ENCODE results near the gene ROBO1. TPM values are rescaled to one million over a fixed set of nuclear protein-coding genes. Genes with fewer than 3 reads are reported as not detected.
"Not testable (repeated sequence)": the region's sequence is repeated elsewhere in the genome, so short reads cannot be mapped to it uniquely, and the experiment has no call there.

ROBO1 gene
- total RNA-seq, 1 experiment from 2014 or later, result 22.9 TPM

DNA sequence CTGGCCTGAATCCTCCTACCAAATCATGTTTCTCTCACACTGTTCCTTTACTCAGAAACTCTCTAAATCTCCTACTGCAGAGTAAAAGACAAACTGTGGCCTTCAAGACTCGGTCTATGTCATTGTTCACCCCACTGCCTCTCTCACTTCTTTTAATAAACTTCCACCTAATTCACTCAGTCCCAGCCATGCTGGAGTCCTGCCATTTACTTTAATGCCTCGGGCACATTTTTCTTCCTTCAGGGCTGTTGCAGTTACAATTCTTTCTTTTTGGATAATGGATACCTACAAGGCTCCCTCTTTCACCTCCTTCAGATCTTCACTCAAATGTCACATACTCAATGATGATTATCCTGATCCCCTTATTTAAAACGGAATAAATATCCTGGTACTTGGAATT lies 955.6 kb downstream of the ROBO1 start:
- DNase-seq (ENCODE audit: low read depth), result no peak

DNA sequence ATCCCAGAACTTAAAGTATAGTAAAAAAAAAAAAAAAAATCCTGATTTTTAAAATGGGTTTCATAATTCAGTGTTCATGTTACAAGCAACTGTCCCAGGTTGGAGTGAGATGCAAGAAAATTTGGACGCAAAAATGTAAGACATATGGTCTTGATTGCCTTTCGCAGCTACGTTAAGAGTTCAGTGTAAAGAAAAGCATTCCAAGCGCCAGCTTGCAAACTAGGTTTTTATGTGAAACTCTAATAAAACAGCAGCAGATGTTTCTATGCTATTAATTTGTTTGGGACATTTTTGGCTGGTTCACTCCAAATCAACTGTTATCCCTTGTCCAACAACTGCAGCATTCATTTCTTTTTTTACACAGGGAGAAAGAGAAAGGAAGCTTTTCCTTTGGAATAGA lies 957.8 kb downstream of the ROBO1 start:
- no peak for DNase-seq (ENCODE audit: low read depth)

DNA sequence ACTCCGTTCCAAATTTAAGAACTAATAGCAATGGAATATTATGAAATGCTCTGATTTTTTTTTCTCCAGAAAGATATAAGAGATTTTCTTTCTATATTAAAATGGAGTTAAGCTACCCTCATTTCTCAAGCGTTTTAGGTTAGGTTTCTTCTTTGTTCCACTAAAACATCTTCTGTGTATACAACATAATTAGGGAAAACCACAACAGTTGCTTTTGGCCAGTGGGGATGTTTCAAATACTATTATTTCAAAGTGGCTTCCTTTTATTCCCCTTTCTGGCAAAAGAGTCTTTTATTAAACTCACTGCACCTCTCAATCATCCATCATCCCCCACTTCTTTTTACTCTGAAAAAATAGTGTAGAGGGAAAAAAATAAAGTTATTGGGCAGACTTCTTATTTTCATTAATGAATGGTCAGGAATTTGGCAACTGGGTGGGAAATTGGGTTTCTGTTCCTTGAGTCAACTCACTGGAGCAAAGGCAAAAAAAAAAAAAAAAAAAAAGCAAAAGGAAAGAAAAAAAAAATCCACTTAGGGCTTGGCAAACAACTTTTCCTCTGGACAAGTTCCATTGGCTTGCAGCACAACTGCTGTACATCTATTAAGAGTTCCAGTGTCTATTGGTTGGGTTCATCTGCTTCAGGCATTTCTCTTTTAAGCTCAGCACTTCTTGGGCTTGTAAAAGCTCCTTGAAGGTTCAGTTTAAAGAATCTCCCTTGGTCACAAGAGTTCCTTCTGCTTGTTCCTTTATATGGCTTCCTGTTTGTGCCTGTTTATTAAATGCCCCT lies 963.4 kb downstream of the ROBO1 start:
- peak; percentile 50 for DNase-seq (ENCODE audit: low read depth)

DNA sequence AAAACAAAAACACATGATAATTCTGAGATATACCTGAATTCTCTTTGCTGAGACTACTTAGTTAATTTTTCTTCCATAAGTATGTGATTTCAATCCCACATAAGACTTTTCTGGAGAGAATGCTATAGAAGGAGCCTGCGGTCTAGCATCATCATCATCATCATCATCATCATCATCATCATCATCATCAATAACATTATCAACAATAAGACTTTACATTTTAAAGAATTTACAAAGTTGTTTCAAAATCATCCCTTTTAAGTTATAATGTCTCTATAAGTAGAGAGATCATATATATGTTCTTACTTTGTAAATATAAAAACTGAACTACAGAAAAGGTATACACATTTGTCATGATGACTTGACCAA lies 965.3 kb downstream of the ROBO1 start:
- no peak for DNase-seq (ENCODE audit: low read depth)

DNA sequence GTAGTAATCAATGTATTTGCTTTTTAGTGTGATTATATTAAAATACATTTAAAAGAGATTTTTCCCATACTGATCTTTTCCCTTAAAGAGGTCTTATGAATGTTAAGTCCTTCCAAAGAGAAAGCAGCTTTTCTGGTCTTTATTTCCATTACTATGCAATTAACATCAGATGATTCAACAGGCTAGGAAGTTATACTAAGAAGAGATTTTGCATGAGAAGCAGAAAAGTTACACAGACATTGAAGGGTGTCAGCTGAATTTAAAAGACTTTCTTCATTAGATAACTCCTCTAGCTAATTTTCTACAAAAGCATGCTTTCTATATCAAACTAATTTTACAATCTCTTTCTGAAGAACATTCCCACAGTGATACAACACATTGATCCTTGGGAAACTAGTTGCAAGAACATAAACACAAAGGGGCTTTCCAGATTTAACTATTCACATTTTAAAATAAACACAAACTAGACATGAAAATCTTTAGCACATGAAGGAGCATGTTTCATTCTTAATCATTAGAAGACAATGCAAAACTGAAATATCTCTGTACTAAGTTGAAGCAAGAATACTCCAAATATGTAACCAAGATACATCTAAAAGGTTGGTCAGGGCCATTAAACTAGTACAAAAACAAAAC lies 965.8 kb downstream of the ROBO1 start:
- no peak for DNase-seq (ENCODE audit: low read depth)

DNA sequence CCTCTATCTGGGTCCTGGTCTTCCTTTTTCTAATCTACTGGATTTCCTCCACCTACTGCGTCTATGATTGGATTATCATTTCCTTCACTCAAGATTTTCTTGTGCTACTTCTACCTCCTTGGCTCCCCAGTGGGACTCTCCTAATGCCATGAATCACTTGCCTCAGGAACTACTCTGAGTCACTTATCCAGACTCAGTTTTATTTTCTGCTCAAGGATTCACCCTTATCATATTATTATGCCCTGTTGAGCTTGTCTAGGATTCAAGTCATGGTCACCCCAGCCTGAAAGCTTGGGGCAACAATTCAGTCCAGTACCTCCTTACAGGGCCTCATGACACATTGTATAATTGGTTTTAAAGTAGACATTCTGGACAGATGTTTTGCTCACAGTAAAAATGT lies 968.1 kb downstream of the ROBO1 start:
- DNase-seq (ENCODE audit: low read depth), result no peak

DNA sequence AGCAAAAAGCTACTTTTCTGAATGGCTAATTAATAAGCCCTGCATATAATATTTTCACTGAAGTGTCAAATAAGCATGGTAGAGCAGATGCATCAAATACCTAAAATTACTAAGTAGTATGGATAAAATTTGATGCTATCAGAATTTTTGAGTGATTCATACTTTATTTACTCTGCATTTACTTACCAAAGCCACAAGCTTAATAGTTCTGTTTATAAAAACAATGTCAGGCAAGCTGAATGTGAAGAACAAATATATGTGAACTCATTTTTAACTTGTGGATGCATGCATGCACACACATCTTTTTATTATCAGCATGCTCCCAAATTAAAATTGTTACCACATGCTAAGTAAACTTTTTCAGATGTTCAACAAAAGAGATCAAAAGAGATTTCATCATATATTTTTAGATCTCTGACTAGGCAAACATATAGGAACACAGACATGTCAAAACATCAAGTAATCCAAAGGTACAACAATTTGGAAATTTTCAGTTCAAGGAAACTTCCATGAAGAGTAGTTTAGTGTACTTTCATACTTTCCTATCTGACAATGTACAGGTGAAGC lies 969.4 kb downstream of the ROBO1 start:
- DNase-seq (ENCODE audit: low read depth), result no peak

DNA sequence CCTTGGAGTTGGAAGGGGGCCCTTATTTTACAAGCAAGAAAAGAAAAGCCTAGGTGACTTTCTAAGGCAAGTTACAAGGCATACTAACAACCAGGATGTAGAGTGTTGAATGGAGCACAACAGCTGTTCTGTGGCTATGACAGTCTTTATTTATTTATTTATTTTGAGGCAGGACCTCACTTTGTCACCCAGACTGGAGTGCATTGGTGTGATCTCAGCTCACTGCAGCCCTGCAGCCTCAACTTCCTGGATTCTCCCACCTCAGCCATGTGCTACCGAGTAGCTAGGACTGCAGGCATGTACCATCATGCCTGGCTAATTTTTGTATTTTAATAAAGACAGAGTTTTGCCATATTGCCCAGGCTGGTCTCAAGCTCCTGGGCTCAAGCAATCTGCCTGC lies 973.4 kb downstream of the ROBO1 start:
- DNase-seq (ENCODE audit: low read depth), result peak; percentile 71

DNA sequence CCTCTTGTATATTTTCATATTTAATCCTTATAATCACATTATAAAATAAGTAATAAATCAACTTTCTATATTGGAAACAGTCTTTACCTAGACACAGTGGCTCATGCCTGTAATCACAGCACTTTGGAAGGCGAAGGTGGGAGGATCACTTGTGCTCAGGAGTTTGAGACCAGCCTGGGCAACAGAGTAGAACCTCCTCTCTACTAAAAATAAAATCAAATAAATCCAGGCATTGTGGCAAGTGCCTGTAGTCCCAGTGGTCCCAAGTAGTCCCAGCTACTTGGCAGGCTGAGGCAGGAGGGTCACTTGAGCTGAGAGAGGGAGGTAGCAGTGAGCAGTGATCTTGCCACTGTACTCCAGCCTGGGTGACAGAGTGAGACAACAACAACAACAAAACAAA lies 975.1 kb downstream of the ROBO1 start:
- DNase-seq (ENCODE audit: low read depth), result no peak

DNA sequence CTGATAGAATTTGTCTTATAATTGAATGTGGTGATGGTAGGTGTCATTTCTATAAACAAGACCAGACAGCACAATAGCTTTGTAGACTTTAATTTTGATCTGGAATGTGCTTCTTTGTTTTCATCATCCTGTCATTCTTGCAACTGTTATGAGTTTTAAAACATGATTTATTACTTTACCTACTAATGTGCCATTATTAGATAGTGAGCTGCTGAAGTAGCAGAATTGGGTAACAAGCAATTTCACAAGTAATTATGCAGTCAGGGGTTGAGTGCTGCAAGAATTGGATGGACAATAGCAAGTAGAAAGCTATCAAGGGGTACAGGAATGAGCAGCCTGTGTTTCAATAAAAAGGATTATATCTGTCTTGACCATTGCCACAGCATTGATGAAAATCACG lies 975.6 kb downstream of the ROBO1 start:
- no peak for DNase-seq (ENCODE audit: low read depth)

DNA sequence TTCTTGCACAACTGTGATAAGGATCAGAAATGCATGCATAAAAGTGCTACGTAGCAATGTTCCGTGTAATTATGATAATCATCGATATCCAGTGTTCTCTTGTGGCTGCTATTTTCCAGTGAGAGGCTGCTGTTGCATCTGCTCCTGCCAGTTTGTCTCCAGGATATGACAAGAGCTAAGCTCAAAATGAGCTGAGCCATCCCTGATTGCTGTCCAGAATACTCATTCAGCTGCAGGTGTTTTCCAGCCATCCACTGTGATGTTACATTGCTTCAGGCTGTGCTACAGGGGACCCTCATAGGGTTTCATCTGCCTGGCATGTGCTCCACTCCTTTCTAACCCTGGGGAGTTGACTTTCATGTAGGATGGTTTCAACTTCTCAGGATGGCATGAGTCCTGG lies 976.0 kb downstream of the ROBO1 start:
- peak; percentile 27 for DNase-seq (ENCODE audit: low read depth)

DNA sequence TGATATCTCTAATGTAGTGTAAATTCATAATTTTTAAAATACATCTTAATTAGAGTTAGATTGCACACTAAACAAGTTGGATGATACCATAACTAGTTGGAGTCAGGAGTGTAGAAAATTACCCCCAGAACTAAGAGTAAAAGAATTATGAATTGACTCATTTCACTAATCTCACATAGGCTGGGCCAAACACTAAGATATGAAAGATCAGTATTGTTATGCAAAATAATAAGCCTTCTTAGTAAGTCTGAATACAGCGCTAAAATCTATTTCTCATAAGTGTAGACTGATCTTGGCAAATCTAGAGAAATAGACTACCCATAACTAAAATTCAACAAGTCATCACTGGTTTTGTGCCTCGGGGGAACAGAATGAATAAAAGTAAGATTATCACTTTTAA lies 979.0 kb downstream of the ROBO1 start:
- no peak for DNase-seq (ENCODE audit: low read depth)

DNA sequence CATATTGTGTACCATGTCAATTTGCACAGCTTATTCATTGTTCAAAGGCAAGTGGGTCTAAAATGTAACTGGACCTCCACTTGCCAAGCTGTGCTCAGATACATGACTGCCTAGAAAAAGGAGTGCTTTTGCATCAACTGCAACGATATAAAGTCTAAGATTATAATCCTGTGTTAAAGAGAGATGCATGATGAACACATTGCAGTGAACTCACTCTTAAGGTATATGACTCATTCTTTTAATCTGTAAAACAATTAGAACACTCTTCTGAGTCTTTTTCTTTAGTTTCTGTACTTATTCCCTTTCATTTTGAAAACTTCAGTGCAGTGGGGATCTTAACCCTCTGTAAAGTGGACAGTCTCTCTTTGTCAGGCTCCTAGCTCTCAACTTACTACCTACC lies 982.8 kb downstream of the ROBO1 start:
- no peak for DNase-seq (ENCODE audit: low read depth)

DNA sequence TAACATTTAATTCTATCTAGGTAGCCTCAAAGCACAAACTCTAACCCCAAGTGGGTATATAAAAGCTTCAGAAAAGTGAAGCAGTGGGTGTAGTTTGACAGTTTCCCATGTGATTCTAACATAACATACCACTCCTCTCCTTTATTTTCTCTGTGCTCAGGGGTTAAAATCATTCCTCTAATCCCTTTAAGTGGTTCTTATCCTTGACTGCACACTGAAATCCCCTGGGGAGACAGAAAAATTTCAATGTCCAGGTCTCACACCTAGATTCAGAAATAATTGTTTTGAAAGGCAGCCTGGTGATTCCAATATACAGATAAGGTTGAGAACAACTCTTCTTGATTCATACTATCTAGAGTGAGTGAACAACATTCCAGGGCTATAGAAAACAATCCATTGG lies 986.4 kb downstream of the ROBO1 start:
- DNase-seq (ENCODE audit: low read depth), result no peak

DNA sequence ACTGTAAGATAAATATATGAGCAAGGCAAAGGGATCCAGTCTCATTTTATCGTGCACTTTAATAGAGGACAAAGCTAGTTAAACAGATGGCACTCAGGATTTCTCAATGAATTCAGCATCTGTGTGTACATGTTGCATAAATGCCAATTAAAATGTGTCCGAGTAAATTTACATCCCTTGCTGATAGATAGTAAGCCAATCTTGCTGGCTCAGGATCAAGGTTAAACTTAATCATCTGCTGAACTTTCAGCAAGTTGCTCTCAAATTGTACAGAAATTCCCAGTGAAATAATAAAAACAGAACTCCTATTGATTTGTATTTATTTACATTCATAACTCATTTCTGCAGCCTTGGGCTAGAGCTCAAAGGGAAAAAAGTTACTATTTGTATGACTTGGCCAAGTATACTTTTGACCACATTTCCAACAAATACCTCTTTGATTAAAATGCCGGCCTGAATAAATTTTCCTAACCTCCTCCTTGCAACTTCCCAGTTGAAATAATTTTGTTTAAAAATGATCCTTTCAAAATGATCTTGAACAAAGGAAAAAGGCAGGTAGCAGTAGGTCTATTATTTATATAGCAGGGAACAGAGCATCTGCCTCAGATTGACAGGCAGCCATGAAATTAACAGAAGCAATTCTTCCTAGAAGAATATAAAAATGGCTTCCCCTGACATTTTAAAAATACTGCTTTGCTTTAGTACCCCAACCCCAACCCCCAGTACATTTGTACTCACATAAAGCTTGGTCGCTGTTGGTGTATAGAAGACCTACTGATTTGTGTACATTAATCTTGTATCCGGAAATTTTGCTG lies 1001.9 kb downstream of the ROBO1 start:
- DNase-seq (ENCODE audit: low read depth), result no peak

DNA sequence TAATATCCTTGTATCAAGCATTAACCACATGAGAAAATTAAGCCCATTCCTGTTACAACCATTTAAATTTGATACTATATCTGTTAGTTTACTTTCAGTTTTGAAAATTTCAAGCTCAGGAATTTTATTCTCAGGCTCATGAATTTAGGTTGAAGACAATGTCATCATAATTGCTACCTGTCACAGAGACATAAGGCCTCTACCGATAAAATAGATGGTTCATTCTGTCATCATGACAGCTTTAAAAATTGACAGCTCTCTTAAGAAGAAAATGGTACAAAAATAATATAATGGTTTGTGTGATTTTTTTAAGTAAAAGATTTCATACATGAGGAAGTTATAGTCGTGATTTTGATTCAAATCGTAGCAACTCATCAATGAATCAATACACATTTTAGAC lies 1003.2 kb downstream of the ROBO1 start:
- no peak for DNase-seq (ENCODE audit: low read depth)

DNA sequence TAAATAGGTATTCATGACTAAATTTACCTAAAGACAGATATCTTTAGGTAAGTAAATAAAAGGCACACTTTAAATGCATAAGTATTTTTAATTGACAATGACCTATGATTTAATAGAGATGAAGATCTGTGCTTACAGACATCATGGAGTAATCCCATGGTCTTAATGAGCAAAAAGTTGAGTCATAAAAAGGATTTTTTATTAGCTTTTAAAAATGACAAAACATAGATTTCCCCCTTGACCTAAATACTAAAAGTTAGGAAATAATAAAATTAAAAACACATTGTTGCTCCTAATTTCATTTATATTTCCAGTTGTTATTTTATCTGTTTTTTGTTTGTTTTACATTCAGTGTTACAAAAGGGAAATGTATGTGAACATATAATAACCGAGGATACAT lies 1005.7 kb downstream of the ROBO1 start:
- DNase-seq (ENCODE audit: low read depth), result no peak

DNA sequence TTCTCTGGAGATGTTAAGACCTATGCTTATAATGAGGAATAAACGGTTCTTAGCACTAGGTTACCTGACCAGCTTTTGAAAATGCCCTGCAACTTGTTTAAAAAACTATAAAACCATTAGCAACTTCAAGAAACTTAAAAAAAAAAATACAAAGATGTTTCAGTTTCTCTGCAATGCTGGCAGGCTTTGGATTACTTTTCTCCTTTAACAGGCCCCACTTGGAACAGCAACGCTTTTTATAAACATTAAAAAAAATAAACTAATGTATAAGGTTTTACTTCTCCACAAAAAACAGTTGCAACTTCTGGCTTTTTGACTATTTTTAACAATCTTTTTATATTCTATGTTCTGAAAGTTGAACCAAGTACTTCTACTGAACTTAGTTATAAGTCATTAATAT lies 1006.7 kb downstream of the ROBO1 start:
- no peak for DNase-seq (ENCODE audit: low read depth)

DNA sequence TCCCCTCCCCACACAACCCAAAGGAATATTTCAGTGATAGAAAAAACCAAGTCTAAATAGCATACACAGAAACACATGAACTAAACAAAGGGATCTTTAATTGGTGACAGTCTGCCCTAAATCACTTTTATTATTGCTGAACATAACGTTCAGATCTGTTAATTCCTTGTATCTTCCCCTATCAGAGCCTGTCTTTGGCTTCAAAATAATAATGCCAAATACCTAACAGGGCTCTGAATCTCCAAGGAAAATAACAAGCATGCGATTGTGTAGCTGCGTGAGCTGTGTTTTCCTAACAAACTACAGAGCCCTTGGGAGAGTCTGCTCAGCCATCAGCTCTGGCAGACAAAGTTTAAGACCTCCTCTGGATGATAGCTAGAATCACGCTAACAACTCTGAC lies 1010.1 kb downstream of the ROBO1 start:
- DNase-seq (ENCODE audit: low read depth), result no peak

DNA sequence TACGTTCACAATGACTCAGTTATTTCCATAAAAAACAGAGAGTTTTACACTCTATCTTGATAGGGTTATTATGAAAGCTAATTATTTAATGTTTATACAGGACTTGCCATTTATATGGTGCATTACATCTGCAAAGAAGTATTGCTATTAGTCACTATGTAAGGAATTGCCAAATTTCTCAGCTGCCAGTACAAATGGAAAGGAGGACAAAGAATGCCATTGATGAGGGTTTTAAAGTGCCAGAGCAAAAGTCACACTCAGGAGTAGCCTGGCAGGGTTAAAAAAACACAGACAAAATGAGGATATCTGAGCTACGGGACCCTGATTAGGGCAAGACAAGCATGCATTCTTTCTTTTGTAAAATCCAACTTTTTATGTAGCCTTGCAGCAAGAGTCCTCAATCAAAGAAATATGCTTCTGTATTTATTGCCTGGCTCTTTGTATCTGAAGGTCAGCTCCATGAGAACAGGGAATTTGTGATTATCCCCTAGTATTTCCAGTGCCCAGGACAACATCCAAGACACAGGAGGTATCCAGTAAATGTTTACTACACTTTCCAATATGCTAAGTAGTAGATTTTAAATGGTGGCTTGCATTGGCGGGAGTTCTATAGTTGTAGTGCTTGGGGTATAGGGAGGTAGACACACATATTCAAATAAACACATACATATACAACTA lies 1013.6 kb downstream of the ROBO1 start:
- DNase-seq (ENCODE audit: low read depth), result peak; percentile 68

DNA sequence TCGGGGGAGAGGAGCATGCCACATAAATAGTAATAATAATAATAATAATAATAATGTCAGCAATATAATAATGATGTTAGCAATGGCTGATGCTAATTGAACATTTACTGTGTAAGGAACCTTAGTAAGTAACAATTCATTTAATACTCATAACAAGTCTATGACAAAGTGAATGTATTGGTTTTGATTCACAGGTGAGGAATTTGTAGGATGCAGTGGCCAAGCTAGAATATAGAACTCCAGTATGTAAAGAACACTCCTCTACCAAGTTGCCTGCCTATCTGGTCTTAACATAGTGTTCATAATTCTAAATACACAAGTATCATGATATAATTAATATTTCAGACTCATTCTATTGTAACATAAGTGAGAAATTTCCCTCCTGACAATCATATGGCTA lies 1016.5 kb downstream of the ROBO1 start:
- DNase-seq (ENCODE audit: low read depth), result no peak

DNA sequence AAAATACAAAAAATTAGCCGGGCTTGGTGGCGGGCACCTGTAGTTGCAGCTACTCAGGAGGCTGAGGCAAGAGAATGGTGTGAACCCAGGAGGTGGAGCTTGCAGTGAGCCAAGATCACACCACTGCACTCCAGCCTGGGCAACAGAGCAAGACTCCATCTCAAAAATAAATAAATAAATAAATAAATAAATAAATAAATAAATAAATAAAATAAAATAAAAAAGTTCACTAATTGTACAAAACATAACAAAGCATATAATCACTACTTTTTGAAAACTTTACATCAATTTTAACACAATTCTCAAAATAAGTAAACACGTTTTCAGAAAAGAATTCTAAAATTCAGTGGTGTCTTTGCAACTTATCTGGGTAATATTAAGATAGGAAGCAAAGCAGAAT lies 1017.5 kb downstream of the ROBO1 start:
- DNase-seq (ENCODE audit: low read depth), result not testable (repeated sequence)
